NCI-H1694 treated with DMSO at 0.1 percent for 48 hours (cell line): ENCODE measurements around the gene ELF1.

Source experiments
- DNase-seq: peaks from one replicate; lab custom pipeline; 2025; lab: John Stamatoyannopoulos, UW

Gene ELF1

GRCh38 chr13:41019011-41019487 is at the start of gene ELF1:
ELF1 (minus strand) TSS chr13:41019316; CDS start chr13:40982054, 37,262 bp downstream.
- DNase-seq, result no peak

GRCh38 chr13:41065078-41065477 is 46.0 kb upstream of the ELF1 start:
- DNase-seq, result no peak

- DNase-seq, result no peak
Measured at GRCh38 chr13:41064493-41064892, 45.4 kb upstream of the ELF1 start.

DNA sequence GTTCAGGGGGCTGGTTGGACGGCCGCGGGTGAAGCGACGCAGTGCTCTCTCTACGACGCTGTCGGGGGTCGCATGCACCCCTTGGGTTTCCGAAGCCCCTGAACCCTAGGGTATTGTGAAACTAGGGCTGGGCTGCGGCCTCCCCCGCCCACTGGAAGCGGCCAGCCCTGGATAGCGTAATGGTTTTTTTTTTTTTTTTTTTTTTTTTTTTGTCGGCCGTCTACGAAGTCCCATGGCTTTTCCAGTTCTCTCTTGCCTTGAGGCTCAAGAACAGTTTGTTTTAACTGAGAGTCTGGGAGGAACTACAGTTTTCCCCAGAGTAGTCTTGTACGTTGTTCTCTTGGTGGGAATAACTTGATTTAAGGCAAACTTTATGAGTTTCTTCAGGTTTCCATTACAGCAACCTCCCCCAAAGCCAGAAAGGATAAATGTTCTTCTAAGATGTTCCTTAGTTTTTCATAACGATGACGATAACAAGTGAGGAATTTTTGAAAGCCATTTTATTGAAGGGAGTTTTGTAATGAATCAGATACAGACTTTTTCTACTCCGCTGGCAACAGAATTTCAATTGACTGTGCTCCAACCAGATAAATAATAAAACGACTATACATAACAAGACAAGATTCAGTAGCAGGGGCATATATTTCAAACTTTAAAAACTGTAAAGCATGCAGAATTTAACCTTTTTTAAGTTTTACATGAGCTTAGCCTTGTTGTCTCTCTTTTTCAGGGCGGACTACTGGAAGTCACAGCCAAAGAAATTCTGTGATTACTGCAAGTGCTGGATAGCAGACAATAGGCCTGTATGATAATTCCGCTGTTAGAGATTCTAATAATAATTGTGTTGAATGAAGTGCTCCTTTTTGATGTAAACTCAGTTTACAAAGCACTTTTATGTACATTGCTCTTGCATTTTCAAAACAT is 43.1 kb upstream of the ELF1 start:
- DNase-seq, result no peak

GRCh38 chr13:41061075-41061913 is 42.2 kb upstream of the ELF1 start, which contains the start of gene WBP4:
WBP4 (plus strand) TSS chr13:41061509; CDS start chr13:41061674, 165 bp downstream.
- DNase-seq, result peak; percentile 90

DNA sequence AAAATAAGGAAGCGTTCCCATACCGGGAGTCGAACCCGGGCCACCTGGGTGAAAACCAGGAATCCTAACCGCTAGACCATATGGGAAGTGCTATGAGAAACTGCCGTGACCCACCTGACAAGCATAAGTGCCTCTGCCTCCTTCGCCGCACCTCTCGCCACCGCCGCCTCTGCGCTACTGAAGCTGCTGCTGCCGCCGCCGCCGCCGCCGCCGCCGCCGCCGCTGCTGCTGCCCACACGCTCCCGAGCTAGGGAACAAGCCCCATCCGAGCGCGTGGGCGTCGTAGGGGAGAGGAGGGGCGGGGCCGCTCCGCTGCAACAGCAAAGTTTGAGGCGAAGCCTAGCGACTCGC is 41.6 kb upstream of the ELF1 start:
- peak; percentile 91 for DNase-seq

GRCh38 chr13:41060082-41060723 is 41.1 kb upstream of the ELF1 start:
- DNase-seq, result peak; percentile 91

GRCh38 chr13:41059456-41060081 is 40.5 kb upstream of the ELF1 start:
- peak; percentile 30 for DNase-seq

- DNase-seq, result no peak
Measured at GRCh38 chr13:41058295-41059070, 39.4 kb upstream of the ELF1 start.

GRCh38 chr13:41056826-41057711 is 38.0 kb upstream of the ELF1 start:
- DNase-seq, result no peak

DNA sequence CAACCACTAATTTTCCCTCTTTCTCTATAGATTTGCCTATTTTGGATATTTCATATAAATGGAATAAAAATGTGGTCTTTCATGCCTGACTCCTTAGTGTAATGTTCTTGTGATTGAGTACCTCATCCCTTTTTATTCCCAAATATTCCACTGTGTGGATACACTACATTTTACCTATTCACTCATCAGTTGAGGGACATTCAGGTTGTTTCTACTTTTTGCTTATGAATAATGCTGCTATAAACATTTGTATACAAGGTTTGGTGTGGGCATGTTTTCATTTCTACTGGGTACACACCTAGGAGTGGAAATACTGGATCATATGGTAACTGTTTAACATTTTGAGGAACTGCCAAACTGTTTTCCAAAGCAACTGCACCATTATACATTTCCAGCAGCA is 37.1 kb upstream of the ELF1 start:
- DNase-seq, result no peak

- no peak for DNase-seq
Measured at GRCh38 chr13:41054919-41055619, 36.0 kb upstream of the ELF1 start.

- peak; percentile 19 for DNase-seq
Measured at GRCh38 chr13:41054212-41054877, 35.2 kb upstream of the ELF1 start.

DNA sequence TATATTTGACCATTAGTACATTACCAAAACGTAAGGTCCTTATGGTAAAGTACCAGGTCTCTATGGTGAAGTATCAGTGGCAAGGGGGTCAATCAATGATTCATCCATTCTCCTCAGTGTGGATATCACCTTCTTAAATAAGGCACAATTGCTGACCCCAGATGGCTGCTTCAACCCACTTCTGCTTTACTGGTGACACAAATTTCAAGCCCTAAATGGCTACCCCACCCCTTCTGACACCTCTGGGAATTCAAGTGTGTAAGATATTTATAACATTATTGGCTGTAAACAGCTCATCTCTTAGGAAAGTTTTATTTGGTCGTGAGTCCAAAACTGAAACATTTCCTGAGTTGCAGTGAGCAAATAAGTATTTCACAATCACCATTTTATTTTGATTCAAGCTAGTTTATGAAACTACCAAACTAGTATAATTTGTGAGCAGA is 34.3 kb upstream of the ELF1 start:
- no peak for DNase-seq

DNA sequence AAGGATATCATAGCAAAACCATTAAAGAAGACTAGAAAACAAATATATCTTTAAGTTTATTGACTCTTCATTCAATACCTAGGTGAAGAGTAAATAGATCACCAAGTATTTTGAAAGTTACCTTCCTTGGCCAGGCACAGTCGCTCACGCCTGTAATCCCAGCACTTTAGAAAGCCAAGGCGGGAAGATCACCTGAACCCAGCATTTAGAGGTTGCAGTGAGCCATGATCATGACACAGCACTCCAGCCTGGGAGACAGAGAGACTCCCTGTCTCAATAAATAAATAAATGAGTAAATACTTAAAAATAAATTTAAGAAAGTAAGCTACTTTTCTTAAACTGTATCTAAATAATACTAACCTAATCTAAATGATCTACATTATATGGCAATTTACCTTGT is 33.3 kb upstream of the ELF1 start:
- DNase-seq, result no peak

GRCh38 chr13:41049480-41050440 is 30.6 kb upstream of the ELF1 start:
- DNase-seq, result no peak

- no peak for DNase-seq
Measured at GRCh38 chr13:41048640-41049039, 29.5 kb upstream of the ELF1 start.
